Natural killer cell treated with Interleukin-12 subunit alpha and Interleukin-12 subunit beta and Interleukin-15 and Interleukin-18, amount 100 ng/mL, for 72 hours (primary cell): Measurements from ENCODE around the gene CGREF1. TPM values are rescaled to one million over a fixed set of nuclear protein-coding genes. Genes with fewer than 3 reads are reported as not detected.
A peak's percentile ranks its signal among the peaks of the same experiment; 100 is the strongest.
"Not testable (repeated sequence)": the region's sequence is repeated elsewhere in the genome, so short reads cannot be mapped to it uniquely, and the experiment has no call there.

Experiments
- ATAC-seq, 2 donors: fragments of 150-1000 bp; cut with Tn5 transposase in 1 of 2; sonication (Bioruptor Pico), chemical (Tn5 transposase) in 1 of 2; 2 replicates each; pipeline ENCODE4 v1.10.0; 2021
- DNase-seq: peaks from one replicate; pipeline ENCODE4 v3.0.0; 2022; ENCODE audit warnings: low spot score
- H3K27ac Mint-ChIP-seq, 2 donors: 1 replicate in 1 of 2; 2 replicates in 1 of 2; pipeline ENCODE4 v1.8.0; 2022; ENCODE audit warnings: mixed read lengths in 2 of 2, mild to moderate bottlenecking in 1 of 2, moderate library complexity in 1 of 2
- H3K27me3 Mint-ChIP-seq, 2 donors: 1 replicate in 1 of 2; 2 replicates in 1 of 2; pipeline ENCODE4 v1.8.0; 2022; ENCODE audit warnings: mixed read lengths in 2 of 2
- H3K36me3 Mint-ChIP-seq: one replicate; pipeline ENCODE4 v1.8.0; 2022; ENCODE audit warnings: mixed read lengths
- H3K4me1 Mint-ChIP-seq, 2 donors: 1 replicate in 1 of 2; 2 replicates in 1 of 2; pipeline ENCODE4 v1.8.0; 2022; ENCODE audit warnings: low read depth in 2 of 2, mixed read lengths in 2 of 2, mild to moderate bottlenecking in 1 of 2
- H3K4me3 Mint-ChIP-seq: one replicate; pipeline ENCODE4 v1.8.0; 2022; ENCODE audit warnings: mixed read lengths
- H3K9me3 Mint-ChIP-seq: 2 replicates; pipeline ENCODE4 v1.8.0; 2022; ENCODE audit warnings: mixed read lengths
- total RNA-seq, 2 donors: library from RNA; stranded (reverse); gene quantifications; one replicate each; pipeline ENCODE4 v1.2.3, GENCODE V29; 2022

The CGREF1 gene
- total RNA-seq, 2 donors from 2014 or later, result 0.36 to 1.4 TPM

- DNase-seq (peak; percentile 28), ATAC-seq (no peak)
- Mint-ChIP-seq H3K27ac (no peak overlapping the region), H3K4me1 (peaks cover 0 to 7% of the 10 kb centered on the region in 2 donors), H3K4me3 (no peak overlapping the region), H3K36me3 (no peaks in the 10 kb centered on the region), H3K9me3 (no peaks in the 10 kb centered on the region), H3K27me3 (peaks cover 19 to 22% of the 10 kb centered on the region in 2 donors)
Observed at GRCh38 chr2:27115519-27115918, 3.4 kb downstream of the CGREF1 start.

GRCh38 chr2:27111392-27112078 is 7.4 kb downstream of the CGREF1 start:
- not testable (repeated sequence) for ATAC-seq, H3K4me3 Mint-ChIP-seq
- H3K27me3 Mint-ChIP-seq, result peaks cover 5 to 20% of the 10 kb centered on the region in 2 donors

GRCh38 chr2:27110603-27111352 is 8.2 kb downstream of the CGREF1 start:
- H3K27me3 Mint-ChIP-seq, result peaks cover 5 to 20% of the 10 kb centered on the region in 2 donors
- not testable (repeated sequence) for H3K9me3 Mint-ChIP-seq, H3K4me1 Mint-ChIP-seq, H3K36me3 Mint-ChIP-seq, H3K4me3 Mint-ChIP-seq, H3K27ac Mint-ChIP-seq, ATAC-seq, DNase-seq

More at GRCh38 chr2:27111392-27112078, 7.4 kb downstream of the CGREF1 start:
- not testable (repeated sequence) for H3K36me3 Mint-ChIP-seq, H3K27ac Mint-ChIP-seq, H3K4me1 Mint-ChIP-seq, H3K9me3 Mint-ChIP-seq, DNase-seq

- Mint-ChIP-seq H3K36me3 (no peaks in the 10 kb centered on the region), H3K9me3 (no peaks in the 10 kb centered on the region), H3K27me3 (peaks cover 5 to 12% of the 10 kb centered on the region in 2 donors), H3K27ac (no peak overlapping the region), H3K4me1 (no peaks in the 10 kb centered on the region), H3K4me3 (no peak overlapping the region)
- ATAC-seq, result no peak
- no peak for DNase-seq
Observed at GRCh38 chr2:27109083-27109482, 9.8 kb downstream of the CGREF1 start.

GRCh38 chr2:27108221-27108620 is 10.7 kb downstream of the CGREF1 start:
- no peak for ATAC-seq
- Mint-ChIP-seq H3K4me1 (no peaks in the 10 kb centered on the region), H3K4me3 (no peak overlapping the region), H3K27ac (no peak overlapping the region), H3K36me3 (no peaks in the 10 kb centered on the region), H3K9me3 (no peaks in the 10 kb centered on the region), H3K27me3 (peaks cover 5 to 12% of the 10 kb centered on the region in 2 donors)
- no peak for DNase-seq

GRCh38 chr2:27105981-27106380 is 12.9 kb downstream of the CGREF1 start:
- H3K9me3 Mint-ChIP-seq, result no peaks in the 10 kb centered on the region
- DNase-seq (no peak), ATAC-seq (no peak)
- no peaks in the 10 kb centered on the region for H3K36me3 Mint-ChIP-seq
- no peak overlapping the region for H3K27ac Mint-ChIP-seq
- H3K4me1 Mint-ChIP-seq, result no peaks in the 10 kb centered on the region
- H3K4me3 Mint-ChIP-seq, result no peak overlapping the region
- peaks cover 5 to 12% of the 10 kb centered on the region in 2 donors for H3K27me3 Mint-ChIP-seq

GRCh38 chr2:27102329-27102728 is 16.6 kb downstream of the CGREF1 start:
- peaks cover 2 to 6% of the 10 kb centered on the region in 2 donors for H3K27me3 Mint-ChIP-seq
- H3K4me3 Mint-ChIP-seq, result no peak overlapping the region
- no peaks in the 10 kb centered on the region for H3K36me3 Mint-ChIP-seq
- H3K27ac Mint-ChIP-seq, result no peak overlapping the region
- no peaks in the 10 kb centered on the region for H3K9me3 Mint-ChIP-seq
- H3K4me1 Mint-ChIP-seq, result no peaks in the 10 kb centered on the region
- DNase-seq (no peak), ATAC-seq (no peak)

- no peaks in the 10 kb centered on the region for H3K27me3 Mint-ChIP-seq
- H3K27ac Mint-ChIP-seq, result no peak overlapping the region
- no peaks in the 10 kb centered on the region for H3K36me3 Mint-ChIP-seq
- ATAC-seq (no peak), DNase-seq (no peak)
- peaks cover 0 to 12% of the 10 kb centered on the region in 2 donors for H3K4me1 Mint-ChIP-seq
- H3K4me3 Mint-ChIP-seq, result no peak overlapping the region
- no peaks in the 10 kb centered on the region for H3K9me3 Mint-ChIP-seq
Observed at GRCh38 chr2:27100036-27100435, 18.9 kb downstream of the CGREF1 start.

- no peak for ATAC-seq
- H3K4me3 Mint-ChIP-seq, result no peak overlapping the region
- no peaks in the 10 kb centered on the region for H3K9me3 Mint-ChIP-seq
Observed at GRCh38 chr2:27099334-27099955, 19.5 kb downstream of the CGREF1 start.

GRCh38 chr2:27097341-27097740 is 21.6 kb downstream of the CGREF1 start:
- no peak for ATAC-seq
- Mint-ChIP-seq H3K4me3 (no peak overlapping the region), H3K27ac (no peak overlapping the region)

More at GRCh38 chr2:27099334-27099955, 19.5 kb downstream of the CGREF1 start:
- H3K27me3 Mint-ChIP-seq, result no peaks in the 10 kb centered on the region
- H3K36me3 Mint-ChIP-seq, result no peaks in the 10 kb centered on the region
- no peak for DNase-seq
- no peak overlapping the region for H3K27ac Mint-ChIP-seq
- peaks cover 0 to 12% of the 10 kb centered on the region in 2 donors for H3K4me1 Mint-ChIP-seq

GRCh38 chr2:27096748-27097297 is 22.1 kb downstream of the CGREF1 start:
- no peak for DNase-seq
- no peak for ATAC-seq
- no peaks in the 10 kb centered on the region for H3K9me3 Mint-ChIP-seq
- no peak overlapping the region for H3K27ac Mint-ChIP-seq
- H3K4me3 Mint-ChIP-seq, result no peak overlapping the region
- H3K36me3 Mint-ChIP-seq, result no peaks in the 10 kb centered on the region
- no peaks in the 10 kb centered on the region for H3K27me3 Mint-ChIP-seq
- H3K4me1 Mint-ChIP-seq, result peaks cover 0 to 12% of the 10 kb centered on the region in 2 donors

More at GRCh38 chr2:27097341-27097740, 21.6 kb downstream of the CGREF1 start:
- no peaks in the 10 kb centered on the region for H3K9me3 Mint-ChIP-seq
- peaks cover 0 to 12% of the 10 kb centered on the region in 2 donors for H3K4me1 Mint-ChIP-seq
- DNase-seq, result no peak
- H3K27me3 Mint-ChIP-seq, result no peaks in the 10 kb centered on the region
- H3K36me3 Mint-ChIP-seq, result no peaks in the 10 kb centered on the region

- H3K4me3 Mint-ChIP-seq, result peak overlapping the region; percentile 30
- peaks cover 0 to 15% of the 10 kb centered on the region in 2 donors for H3K4me1 Mint-ChIP-seq
- no peaks in the 10 kb centered on the region for H3K27me3 Mint-ChIP-seq
- DNase-seq, result no peak
- H3K9me3 Mint-ChIP-seq, result no peaks in the 10 kb centered on the region
- ATAC-seq, result peak; percentile 70 to 80
- no peaks in the 10 kb centered on the region for H3K36me3 Mint-ChIP-seq
- no peak overlapping the region for H3K27ac Mint-ChIP-seq
Observed at GRCh38 chr2:27095745-27096651, 22.9 kb downstream of the CGREF1 start.

GRCh38 chr2:27095427-27095744 is 23.5 kb downstream of the CGREF1 start:
- H3K27me3 Mint-ChIP-seq, result no peaks in the 10 kb centered on the region
- DNase-seq (no peak), ATAC-seq (no peak)
- H3K9me3 Mint-ChIP-seq, result no peaks in the 10 kb centered on the region
- peaks cover 0 to 15% of the 10 kb centered on the region in 2 donors for H3K4me1 Mint-ChIP-seq
- H3K4me3 Mint-ChIP-seq, result no peak overlapping the region
- H3K27ac Mint-ChIP-seq, result no peak overlapping the region
- H3K36me3 Mint-ChIP-seq, result no peaks in the 10 kb centered on the region
